AG09309 (cell line): Measurements from ENCODE around the gene AK4.
"Not testable (repeated sequence)": the region's sequence is repeated elsewhere in the genome, so short reads cannot be mapped to it uniquely, and the experiment has no call there.

Experiments
- DNase-seq: peaks from one replicate; pipeline ENCODE4 v3.0.0-alpha.2; 2010; ENCODE audit warnings: low read depth
- H3K4me3 ChIP-seq: 2 replicates; pipeline ENCODE4 v1.5.1; 2011; ENCODE audit warnings: mild to moderate bottlenecking, low read depth, low read length, moderate library complexity; ENCODE audit not compliant: control insufficient read depth
- CTCF ChIP-seq: IDR thresholded peaks from 2 replicates; pipeline ENCODE4 v1.5.1; 2011; ENCODE audit warnings: mild to moderate bottlenecking, low read depth, low read length, inconsistent platforms; ENCODE audit not compliant: insufficient read depth, control insufficient read depth; ENCODE audit errors: missing control alignments

AK4 gene

GRCh38 chr1:65113298-65113697 lies 34.7 kb upstream of the AK4 start:
- no peak for TF ChIP-seq CTCF
- H3K4me3 ChIP-seq = no peak overlapping the region
- no peak for DNase-seq

- TF ChIP-seq CTCF = no peak
- no peak overlapping the region for H3K4me3 ChIP-seq
- no peak for DNase-seq
Observed at GRCh38 chr1:65114322-65114721, 33.7 kb upstream of the AK4 start.

GRCh38 chr1:65119951-65120350 lies 28.1 kb upstream of the AK4 start:
- no peak overlapping the region for H3K4me3 ChIP-seq
- no peak for DNase-seq
- TF ChIP-seq CTCF = no peak

GRCh38 chr1:65129104-65129503 lies 18.9 kb upstream of the AK4 start:
- not testable (repeated sequence) for H3K4me3 ChIP-seq, DNase-seq

- no peak overlapping the region for H3K4me3 ChIP-seq
- no peak for TF ChIP-seq CTCF
- no peak for DNase-seq
Observed at GRCh38 chr1:65138524-65138923, 9.5 kb upstream of the AK4 start.

- not testable (repeated sequence) for DNase-seq, H3K4me3 ChIP-seq
Observed at GRCh38 chr1:65139793-65140192, 8.2 kb upstream of the AK4 start.

- H3K4me3 ChIP-seq = no peak overlapping the region
- no peak for DNase-seq
- no peak for TF ChIP-seq CTCF
Observed at GRCh38 chr1:65141394-65141793, 6.6 kb upstream of the AK4 start.

GRCh38 chr1:65141918-65142317 lies 6.1 kb upstream of the AK4 start:
- no peak for DNase-seq

GRCh38 chr1:65143112-65143658 lies 4.8 kb upstream of the AK4 start:
- H3K4me3 ChIP-seq, DNase-seq: not testable (repeated sequence)

More at GRCh38 chr1:65141918-65142317, 6.1 kb upstream of the AK4 start:
- TF ChIP-seq CTCF = no peak
- no peak overlapping the region for H3K4me3 ChIP-seq
